Nephron progenitor cell (in vitro differentiated cells): ENCODE results near the gene CHL1.
A peak's percentile ranks its signal among the peaks of the same experiment; 100 is the strongest.

Experiments used
- DNase-seq: peaks from one replicate; pipeline ENCODE4 v3.0.0; 2021
- H3K27ac Mint-ChIP-seq: 2 replicates; pipeline ENCODE4 v1.8.0; 2021; ENCODE audit warnings: mild to moderate bottlenecking, moderate library complexity, mixed read lengths
- H3K27me3 Mint-ChIP-seq: 2 replicates; pipeline ENCODE4 v1.8.0; 2021; ENCODE audit warnings: mild to moderate bottlenecking, low read depth, mixed read lengths; ENCODE audit not compliant: poor library complexity
- H3K36me3 Mint-ChIP-seq: 2 replicates; pipeline ENCODE4 v1.8.0; 2021; ENCODE audit warnings: low read depth, mixed read lengths
- H3K4me1 Mint-ChIP-seq: 2 replicates; pipeline ENCODE4 v1.8.0; 2021; ENCODE audit warnings: mixed read lengths
- H3K4me3 Mint-ChIP-seq: 2 replicates; pipeline ENCODE4 v1.8.0; 2021; ENCODE audit warnings: mild to moderate bottlenecking, moderate library complexity, mixed read lengths
- H3K9me3 Mint-ChIP-seq: 2 replicates; pipeline ENCODE4 v1.8.0; 2021; ENCODE audit warnings: mild to moderate bottlenecking, moderate library complexity, mixed read lengths
- TF ChIP-seq, protein P1 (sequence below): fragments of 200-600 bp; sonication (generic); IDR thresholded peaks from 2 replicates; pipeline ENCODE4 v1.5.0; 2021; ENCODE audit warnings: antibody characterized with exemption

Gene CHL1

DNA sequence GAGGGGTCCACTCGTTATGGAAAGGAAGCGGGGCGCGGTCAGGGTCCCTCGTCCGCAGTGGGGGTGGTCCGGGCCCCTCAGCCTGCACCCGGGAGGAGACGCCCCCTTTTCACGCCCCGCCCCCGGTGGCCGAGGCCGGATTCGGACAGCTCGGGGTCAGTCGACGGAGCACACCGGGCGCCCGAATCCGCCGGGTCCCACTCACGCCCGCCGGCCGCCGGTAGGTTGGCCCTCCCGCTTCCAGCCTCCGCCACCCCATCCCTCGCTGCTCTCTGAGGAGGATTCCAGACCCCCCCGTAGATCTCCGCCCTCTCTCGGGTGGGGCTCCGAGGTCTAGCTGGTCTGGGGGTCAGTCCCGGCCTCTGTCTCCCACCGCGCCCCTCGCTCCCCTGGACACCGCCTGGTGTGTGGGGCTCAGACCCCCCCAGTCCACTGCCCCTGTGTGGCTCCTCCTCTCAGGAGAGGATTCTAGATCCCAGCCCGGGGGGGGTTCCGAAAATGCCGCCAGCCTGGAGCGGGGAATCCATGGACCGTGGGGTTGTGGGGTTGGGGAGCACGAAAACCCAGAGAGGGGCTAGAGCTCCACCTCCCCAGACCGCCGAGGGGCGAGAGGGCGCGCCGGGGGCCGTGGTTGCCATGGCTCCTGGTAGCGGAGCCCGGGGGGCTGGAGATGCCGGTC is 725 bp downstream of the CHL1 start:
- Mint-ChIP-seq H3K9me3 (no peaks in the 10 kb centered on the region), H3K4me1 (peaks cover 6% of the 10 kb centered on the region), H3K36me3 (no peaks in the 10 kb centered on the region), H3K27me3 (peaks cover 38% of the 10 kb centered on the region), H3K4me3 (peak overlapping the region; percentile 85), H3K27ac (no peak overlapping the region)
- peak; percentile 78 for DNase-seq
- TF ChIP-seq, protein P1, sequence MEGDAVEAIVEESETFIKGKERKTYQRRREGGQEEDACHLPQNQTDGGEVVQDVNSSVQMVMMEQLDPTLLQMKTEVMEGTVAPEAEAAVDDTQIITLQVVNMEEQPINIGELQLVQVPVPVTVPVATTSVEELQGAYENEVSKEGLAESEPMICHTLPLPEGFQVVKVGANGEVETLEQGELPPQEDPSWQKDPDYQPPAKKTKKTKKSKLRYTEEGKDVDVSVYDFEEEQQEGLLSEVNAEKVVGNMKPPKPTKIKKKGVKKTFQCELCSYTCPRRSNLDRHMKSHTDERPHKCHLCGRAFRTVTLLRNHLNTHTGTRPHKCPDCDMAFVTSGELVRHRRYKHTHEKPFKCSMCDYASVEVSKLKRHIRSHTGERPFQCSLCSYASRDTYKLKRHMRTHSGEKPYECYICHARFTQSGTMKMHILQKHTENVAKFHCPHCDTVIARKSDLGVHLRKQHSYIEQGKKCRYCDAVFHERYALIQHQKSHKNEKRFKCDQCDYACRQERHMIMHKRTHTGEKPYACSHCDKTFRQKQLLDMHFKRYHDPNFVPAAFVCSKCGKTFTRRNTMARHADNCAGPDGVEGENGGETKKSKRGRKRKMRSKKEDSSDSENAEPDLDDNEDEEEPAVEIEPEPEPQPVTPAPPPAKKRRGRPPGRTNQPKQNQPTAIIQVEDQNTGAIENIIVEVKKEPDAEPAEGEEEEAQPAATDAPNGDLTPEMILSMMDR: no peak

DNA sequence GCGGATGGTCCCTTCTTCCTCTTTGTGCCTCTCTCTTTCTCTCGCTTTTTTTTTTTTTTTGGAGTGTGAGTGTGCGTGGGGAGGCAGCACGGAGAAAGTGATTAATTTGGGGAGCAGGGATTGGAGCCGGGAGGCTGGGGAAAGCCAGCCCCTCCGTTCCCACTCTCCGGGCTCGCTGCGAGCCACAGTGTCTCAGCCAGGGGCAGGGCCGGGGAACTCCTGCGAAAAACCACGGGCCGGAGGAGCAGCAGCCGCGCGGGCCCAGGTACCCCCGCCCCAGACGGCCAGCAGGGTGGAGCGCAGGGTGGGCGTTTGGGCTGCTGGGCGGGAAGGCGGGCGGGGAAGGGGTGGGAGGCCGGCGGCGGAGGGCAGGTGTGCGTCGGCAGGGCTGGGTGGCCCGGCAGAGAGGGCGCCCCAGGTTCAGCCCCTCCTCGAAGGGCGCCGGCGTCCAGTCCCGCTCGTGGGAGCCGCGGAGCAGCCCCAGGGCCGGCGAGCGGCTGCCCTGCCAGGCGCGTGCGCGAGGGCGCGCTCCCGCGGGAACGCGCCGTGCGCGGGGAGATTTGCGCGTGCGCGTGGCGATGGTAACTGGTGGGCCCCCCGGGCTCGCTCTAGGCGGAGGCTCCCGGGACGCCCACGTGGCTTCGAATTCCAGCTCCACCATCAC is 1.4 kb downstream of the CHL1 start:
- peak; percentile 62 for DNase-seq
- Mint-ChIP-seq H3K9me3 (no peaks in the 10 kb centered on the region), H3K27me3 (peaks cover 38% of the 10 kb centered on the region), H3K4me3 (peak overlapping the region; percentile 85), H3K36me3 (no peaks in the 10 kb centered on the region), H3K4me1 (peaks cover 6% of the 10 kb centered on the region), H3K27ac (no peak overlapping the region)
- TF ChIP-seq, protein P1: no peak

DNA sequence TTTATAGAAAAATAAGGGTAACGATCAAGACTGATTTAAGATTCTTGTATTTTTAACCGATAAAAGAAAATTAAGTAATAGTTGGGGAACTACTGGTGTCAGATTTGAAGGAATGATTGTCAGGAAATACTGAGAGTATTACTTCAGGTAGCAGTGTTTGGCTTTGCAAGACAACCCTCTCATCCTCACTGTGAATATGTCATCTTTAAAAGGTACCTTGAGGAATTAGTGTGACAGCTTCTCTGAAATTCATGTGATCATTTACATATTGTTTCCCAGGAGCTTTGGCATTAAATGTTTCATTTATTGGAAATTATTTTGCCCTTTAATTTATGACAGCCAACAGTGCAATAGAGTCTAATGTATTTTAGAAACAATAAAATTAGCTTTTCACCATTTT is 3.3 kb downstream of the CHL1 start:
- H3K36me3 Mint-ChIP-seq: no peaks in the 10 kb centered on the region
- DNase-seq: no peak
- no peaks in the 10 kb centered on the region for H3K9me3 Mint-ChIP-seq
- TF ChIP-seq, protein P1: no peak
- no peak overlapping the region for H3K4me3 Mint-ChIP-seq
- H3K4me1 Mint-ChIP-seq: peaks cover 6% of the 10 kb centered on the region
- H3K27ac Mint-ChIP-seq: no peak overlapping the region
- peaks cover 30% of the 10 kb centered on the region for H3K27me3 Mint-ChIP-seq

DNA sequence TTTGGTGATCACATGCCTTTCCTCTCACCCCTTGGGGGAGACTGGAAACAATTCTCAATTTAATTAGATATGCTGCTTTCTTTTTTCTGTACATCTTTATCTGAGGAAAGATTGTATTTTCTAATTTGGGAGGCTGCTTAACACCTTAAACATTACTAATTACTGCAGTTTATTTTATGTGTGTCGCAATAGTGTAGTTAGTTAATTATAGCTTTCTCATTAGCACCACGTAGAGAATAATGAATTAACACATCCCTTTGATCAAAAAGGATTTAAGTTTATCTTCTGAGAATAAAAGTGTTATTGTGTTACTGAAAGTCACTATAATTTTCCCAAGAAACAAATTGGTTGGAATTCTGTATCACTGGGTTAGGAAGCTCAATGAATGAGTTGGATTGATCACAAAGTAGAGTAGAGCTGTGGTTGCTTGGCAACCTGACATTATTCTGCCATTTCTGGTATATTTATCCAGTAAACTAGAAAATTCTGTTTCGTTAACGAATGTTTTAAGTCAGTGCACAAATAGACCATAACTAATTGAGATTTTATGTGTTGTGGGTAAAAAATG is 4.3 kb downstream of the CHL1 start:
- Mint-ChIP-seq H3K9me3 (no peaks in the 10 kb centered on the region), H3K4me3 (no peak overlapping the region), H3K27ac (no peak overlapping the region), H3K27me3 (peaks cover 23% of the 10 kb centered on the region), H3K36me3 (no peaks in the 10 kb centered on the region), H3K4me1 (peaks cover 6% of the 10 kb centered on the region)
- no peak for DNase-seq
- TF ChIP-seq, protein P1: no peak

DNA sequence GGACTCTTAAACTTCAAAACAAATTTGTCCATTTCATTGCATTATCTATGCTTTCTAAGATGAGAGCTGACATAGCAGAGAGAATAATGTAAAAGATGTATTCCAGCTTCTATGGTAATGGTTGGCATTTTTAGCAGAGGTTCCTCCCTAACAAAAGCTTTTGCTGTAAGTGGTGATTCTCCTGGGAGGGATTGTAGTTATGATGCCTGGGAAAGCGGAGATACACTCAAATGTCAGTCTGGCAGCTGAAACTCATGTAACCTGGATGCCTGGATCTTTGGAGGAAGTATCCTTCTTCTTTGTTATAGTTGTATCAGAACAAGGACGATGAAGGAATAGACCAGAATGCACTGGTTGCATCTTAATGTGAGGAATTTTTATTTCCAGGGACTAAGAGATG is 7.5 kb downstream of the CHL1 start:
- Mint-ChIP-seq H3K36me3 (no peaks in the 10 kb centered on the region), H3K27me3 (peaks cover 15% of the 10 kb centered on the region), H3K4me1 (no peaks in the 10 kb centered on the region), H3K4me3 (no peak overlapping the region), H3K27ac (no peak overlapping the region), H3K9me3 (no peaks in the 10 kb centered on the region)
- TF ChIP-seq, protein P1: no peak
- no peak for DNase-seq
